Upper lobe of left lung (tissue), 4 donors: ENCODE results near the gene LRP5.

Experiments
- POLR2A ChIP-seq, 4 donors: fragments of 450-650 bp; IDR thresholded peaks; one replicate each; pipeline ENCODE4 v1.5.1; 2016 to 2017; ENCODE audit warnings: antibody characterized with exemption in 4 of 4, mild to moderate bottlenecking in 2 of 4
- TF ChIP-seq, protein P1 (sequence below), 6 experiments: fragments of 450-650 bp in 4 of 6; fragments of 200-600 bp in 2 of 6; sonication (generic) in 2 of 6; IDR thresholded peaks; one replicate each; pipeline ENCODE4 v1.5.1; 2016 to 2019; ENCODE audit warnings: antibody characterized with exemption in 6 of 6

GRCh38 chr11:68463714-68464113 is 151.3 kb downstream of the LRP5 start:
- TF ChIP-seq, protein P1, sequence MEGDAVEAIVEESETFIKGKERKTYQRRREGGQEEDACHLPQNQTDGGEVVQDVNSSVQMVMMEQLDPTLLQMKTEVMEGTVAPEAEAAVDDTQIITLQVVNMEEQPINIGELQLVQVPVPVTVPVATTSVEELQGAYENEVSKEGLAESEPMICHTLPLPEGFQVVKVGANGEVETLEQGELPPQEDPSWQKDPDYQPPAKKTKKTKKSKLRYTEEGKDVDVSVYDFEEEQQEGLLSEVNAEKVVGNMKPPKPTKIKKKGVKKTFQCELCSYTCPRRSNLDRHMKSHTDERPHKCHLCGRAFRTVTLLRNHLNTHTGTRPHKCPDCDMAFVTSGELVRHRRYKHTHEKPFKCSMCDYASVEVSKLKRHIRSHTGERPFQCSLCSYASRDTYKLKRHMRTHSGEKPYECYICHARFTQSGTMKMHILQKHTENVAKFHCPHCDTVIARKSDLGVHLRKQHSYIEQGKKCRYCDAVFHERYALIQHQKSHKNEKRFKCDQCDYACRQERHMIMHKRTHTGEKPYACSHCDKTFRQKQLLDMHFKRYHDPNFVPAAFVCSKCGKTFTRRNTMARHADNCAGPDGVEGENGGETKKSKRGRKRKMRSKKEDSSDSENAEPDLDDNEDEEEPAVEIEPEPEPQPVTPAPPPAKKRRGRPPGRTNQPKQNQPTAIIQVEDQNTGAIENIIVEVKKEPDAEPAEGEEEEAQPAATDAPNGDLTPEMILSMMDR (IDR thresholded peaks at IDR 0.05), result no peak
- no peak for TF ChIP-seq POLR2A (IDR thresholded peaks at IDR 0.05)
